Measurements from ENCODE around the gene WRAP53. TPM values are rescaled to one million over a fixed set of nuclear protein-coding genes. Genes with fewer than 3 reads are reported as not detected.

The WRAP53 gene
- polyA plus RNA-seq, 1 donor (not counting 4 experiments of a cell fraction or from before 2014, with no cell fraction given): 8.2 TPM

GRCh38 chr17:7739746-7740145, 51.5 kb downstream of the WRAP53 start:
- H3K4me2 ChIP-seq (ENCODE audit: control insufficient read depth, extremely low read depth, insufficient read depth, low read depth, low read length): no peak overlapping the region
- dilution Hi-C loops (cut with MboI; ENCODE audit: extremely low pct_ligation_motif_present, low sequenced_read_pairs): no loop called here
- H3K27ac ChIP-seq (ENCODE audit: control insufficient read depth, insufficient read depth, low read length): no peak overlapping the region
- H3K79me2 ChIP-seq (ENCODE audit: control insufficient read depth, insufficient read depth, low read length): no peaks in the 10 kb centered on the region
- H3K4me3 ChIP-seq (ENCODE audit: control insufficient read depth in 2 of 3, extremely low read depth in 1 of 3, insufficient read depth in 2 of 3, low read depth in 1 of 3, low read length in 3 of 3): no peak overlapping the region
- peaks cover 18% of the 10 kb centered on the region for H3K27me3 ChIP-seq (ENCODE audit: control insufficient read depth, extremely low read depth, insufficient read depth, low read length)
- DNase-seq (ENCODE audit: low read depth, low spot score) (no peak), FAIRE-seq (no peak)
- H3K4me1 ChIP-seq (ENCODE audit: control insufficient read depth, extremely low read depth, insufficient read depth, low read length): peaks cover 2% of the 10 kb centered on the region
- H2AFZ ChIP-seq (ENCODE audit: control insufficient read depth, low read length): no peak overlapping the region
- H3K36me3 ChIP-seq (ENCODE audit: control insufficient read depth in 2 of 2, extremely low read depth in 1 of 2, insufficient read depth in 2 of 2, low read length in 2 of 2): no peaks in the 10 kb centered on the region
- no peak for TF ChIP-seq EZH2 (IDR thresholded peaks at IDR 0.05; ENCODE audit: low read length)
- no peak for TF ChIP-seq CTCF (optimal IDR thresholded peaks at IDR 0.05 in 1 of 3, IDR thresholded peaks at IDR 0.05 in 1 of 3, conservative IDR thresholded peaks at IDR 0.05 in 1 of 3; ENCODE audit: extremely low read depth in 1 of 3, insufficient read depth in 2 of 3, low read length in 3 of 3)
- no peaks in the 10 kb centered on the region for H4K20me1 ChIP-seq (ENCODE audit: control insufficient read depth, extremely low read depth, insufficient read depth, low read length)
- H3K9me1 ChIP-seq (ENCODE audit: control insufficient read depth, extremely low read depth, insufficient read depth, low read length): no peaks in the 10 kb centered on the region
- no peaks in the 10 kb centered on the region for H3K9me3 ChIP-seq (ENCODE audit: control insufficient read depth, low read depth, low read length)
- no peak overlapping the region for H3K9ac ChIP-seq (ENCODE audit: control insufficient read depth, extremely low read depth, insufficient read depth, low read length)

DNA sequence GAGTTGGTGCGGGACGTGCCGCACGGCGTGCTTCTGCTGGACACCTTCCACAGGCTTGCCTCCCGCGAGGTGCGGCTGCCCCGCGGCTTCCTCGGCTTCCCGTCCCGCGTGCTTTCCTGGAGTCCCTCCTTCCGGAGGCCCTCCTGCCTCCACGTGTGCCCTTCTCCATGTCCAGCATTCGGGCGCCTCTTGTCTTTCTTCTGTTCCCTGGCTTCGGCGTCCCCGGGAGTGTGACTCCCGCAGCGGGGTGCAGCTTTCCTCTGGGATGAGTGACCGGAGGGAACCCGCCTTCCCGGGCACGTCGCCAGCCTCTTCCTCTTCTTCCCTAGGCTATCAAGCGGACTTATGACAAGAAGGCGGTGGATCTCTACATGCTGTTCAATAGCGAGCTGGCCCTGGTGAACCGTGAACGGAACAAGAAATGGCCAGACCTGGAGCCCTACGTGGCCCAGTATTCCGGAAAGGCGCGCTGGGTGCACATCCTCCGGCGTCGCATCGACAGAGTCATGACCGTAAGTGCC, 52.3 kb downstream of the WRAP53 start:
- Histone ChIP-seq H3K27ac (ENCODE audit: control insufficient read depth, insufficient read depth, low read length) (no peak overlapping the region), H3K9me3 (ENCODE audit: control insufficient read depth, low read depth, low read length) (no peaks in the 10 kb centered on the region), H4K20me1 (ENCODE audit: control insufficient read depth, extremely low read depth, insufficient read depth, low read length) (no peaks in the 10 kb centered on the region), H3K9ac (ENCODE audit: control insufficient read depth, extremely low read depth, insufficient read depth, low read length) (no peak overlapping the region), H3K4me2 (ENCODE audit: control insufficient read depth, extremely low read depth, insufficient read depth, low read depth, low read length) (no peak overlapping the region), H3K79me2 (ENCODE audit: control insufficient read depth, insufficient read depth, low read length) (no peaks in the 10 kb centered on the region), H3K27me3 (ENCODE audit: control insufficient read depth, extremely low read depth, insufficient read depth, low read length) (peaks cover 18% of the 10 kb centered on the region), H2AFZ (ENCODE audit: control insufficient read depth, low read length) (no peak overlapping the region), H3K4me3 (ENCODE audit: control insufficient read depth in 2 of 3, extremely low read depth in 1 of 3, insufficient read depth in 2 of 3, low read depth in 1 of 3, low read length in 3 of 3) (no peak overlapping the region), H3K9me1 (ENCODE audit: control insufficient read depth, extremely low read depth, insufficient read depth, low read length) (no peaks in the 10 kb centered on the region), H3K36me3 (ENCODE audit: control insufficient read depth in 2 of 2, extremely low read depth in 1 of 2, insufficient read depth in 2 of 2, low read length in 2 of 2) (no peaks in the 10 kb centered on the region), H3K4me1 (ENCODE audit: control insufficient read depth, extremely low read depth, insufficient read depth, low read length) (peaks cover 2% of the 10 kb centered on the region)
- dilution Hi-C loops (cut with MboI; ENCODE audit: extremely low pct_ligation_motif_present, low sequenced_read_pairs): no loop called here
- DNase-seq (ENCODE audit: low read depth, low spot score): no peak
- TF ChIP-seq EZH2 (IDR thresholded peaks at IDR 0.05; ENCODE audit: low read length): no peak
- TF ChIP-seq CTCF (optimal IDR thresholded peaks at IDR 0.05 in 1 of 3, IDR thresholded peaks at IDR 0.05 in 1 of 3, conservative IDR thresholded peaks at IDR 0.05 in 1 of 3; ENCODE audit: extremely low read depth in 1 of 3, insufficient read depth in 2 of 3, low read length in 3 of 3): no peak
- no peak for FAIRE-seq
